Amniotic epithelial cell (primary cell): Measurements from ENCODE around the gene SGK2.
A peak's percentile ranks its signal among the peaks of the same experiment; 100 is the strongest.

Experiments used
- DNase-seq: peaks from one replicate; pipeline ENCODE4 v3.0.0-alpha.2; 2010; ENCODE audit warnings: low read depth

Gene SGK2

DNA sequence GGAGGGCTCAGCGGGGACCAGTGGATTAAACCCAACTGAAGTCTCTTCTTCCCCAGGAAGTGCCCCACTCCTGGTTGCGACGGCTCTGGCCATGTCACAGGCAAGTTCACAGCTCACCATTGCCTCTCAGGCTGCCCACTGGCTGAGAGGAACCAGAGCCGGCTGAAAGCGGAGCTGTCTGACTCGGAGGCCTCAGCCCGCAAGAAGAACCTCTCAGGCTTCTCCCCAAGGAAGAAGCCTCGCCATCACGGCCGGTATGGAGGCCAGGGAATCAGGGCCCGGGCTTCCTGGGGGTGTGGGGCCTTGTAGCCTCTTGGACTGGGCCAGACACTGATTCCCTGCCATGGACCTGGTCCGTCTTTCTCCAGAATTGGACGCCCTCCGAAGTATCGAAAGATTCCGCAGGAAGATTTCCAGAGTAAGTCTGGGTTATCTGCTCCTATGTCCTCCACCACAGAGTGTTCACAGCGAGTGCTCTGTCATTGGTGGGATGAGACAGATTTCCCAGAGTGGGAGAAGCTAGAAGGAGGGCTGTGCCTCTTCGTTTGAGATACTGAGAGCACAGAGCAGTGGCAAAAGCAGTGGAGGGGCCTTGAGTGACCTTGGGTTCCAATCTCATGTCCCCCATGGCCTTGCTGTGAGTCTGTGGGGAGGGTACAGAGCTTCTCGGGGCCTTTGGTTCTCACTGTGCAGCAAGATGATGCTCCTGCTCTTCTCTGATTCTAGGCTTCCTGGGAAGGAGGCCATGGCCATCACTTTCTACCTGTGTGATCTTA lies 22.6 kb upstream of the SGK2 start:
- no peak for DNase-seq

DNA sequence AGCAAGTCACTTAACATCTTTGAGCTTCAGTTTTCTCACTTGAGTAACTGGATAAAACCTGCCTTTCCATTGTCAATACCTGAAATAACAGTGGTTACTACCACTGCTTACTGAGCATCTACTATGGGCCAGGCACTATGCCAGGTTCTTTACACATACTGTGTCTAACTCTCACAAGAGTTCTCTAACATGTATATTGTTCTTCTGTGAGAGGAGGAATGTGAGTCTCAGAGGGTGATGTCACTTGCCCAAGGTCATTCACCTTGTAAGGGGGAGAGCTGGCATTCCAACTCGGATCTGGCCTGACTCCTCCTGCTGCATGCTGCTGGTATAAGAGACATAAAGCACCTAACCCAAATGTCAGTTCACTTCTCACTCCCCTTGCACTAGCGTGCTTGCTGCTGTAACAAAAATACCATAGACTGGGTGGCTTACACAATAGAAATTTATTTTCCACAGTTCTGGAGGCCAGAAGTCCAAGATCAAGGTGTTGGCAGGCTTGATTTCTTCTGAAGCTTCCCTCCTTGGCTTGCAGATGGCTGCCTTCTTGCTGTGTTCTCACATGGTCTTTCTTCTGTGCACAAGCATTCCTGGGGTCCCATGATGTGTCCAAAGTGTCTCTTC lies 21.9 kb upstream of the SGK2 start:
- DNase-seq, result peak; percentile 51

DNA sequence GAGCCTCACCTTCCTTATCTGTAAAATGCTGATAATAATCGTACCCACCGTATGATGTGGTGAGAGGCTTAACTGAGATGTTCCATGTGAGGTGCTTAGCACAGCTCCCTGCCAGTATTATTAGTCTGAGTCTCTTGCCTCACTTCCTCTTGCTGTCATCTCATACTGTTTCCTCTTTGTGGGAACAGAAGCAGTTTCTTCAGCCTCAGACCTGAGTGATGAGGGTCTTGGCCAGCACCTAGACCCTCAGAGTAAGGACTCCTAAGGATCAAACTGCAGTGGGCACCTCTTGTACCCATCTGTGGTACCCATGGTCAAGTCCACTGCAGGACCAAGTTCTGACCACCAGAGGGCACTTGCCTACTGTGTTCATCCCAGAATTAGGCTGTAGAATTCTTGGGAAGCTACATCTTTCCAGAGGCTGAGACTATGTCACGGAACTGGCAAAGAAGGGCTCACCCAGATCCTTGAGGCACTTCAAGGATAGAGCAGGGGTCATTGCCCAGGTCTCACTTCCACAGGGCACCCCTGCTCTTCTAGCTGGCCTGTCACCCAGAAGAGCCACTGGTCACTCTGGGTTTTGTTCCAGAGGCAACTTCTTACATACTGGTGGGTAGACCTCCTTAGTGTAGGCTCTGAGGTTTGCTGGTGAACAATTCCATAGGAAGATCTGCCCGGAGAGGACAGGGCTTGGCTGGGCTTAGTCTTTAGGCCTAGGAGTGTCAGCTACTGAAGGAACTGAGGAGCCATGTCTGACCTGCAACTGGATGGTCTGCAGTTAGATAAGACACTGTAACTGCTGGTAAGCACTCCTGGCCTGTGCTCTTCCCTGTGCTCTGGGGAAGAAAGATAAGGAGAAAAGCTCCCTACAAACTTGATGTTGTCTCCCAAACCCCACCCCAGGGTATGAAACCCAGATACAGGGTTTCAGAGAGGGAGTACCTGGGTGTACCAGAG lies 20.6 kb upstream of the SGK2 start:
- DNase-seq, result peak; percentile 55

- no peak for DNase-seq
Observed at GRCh38 chr20:43538878-43539700, 19.7 kb upstream of the SGK2 start.

DNA sequence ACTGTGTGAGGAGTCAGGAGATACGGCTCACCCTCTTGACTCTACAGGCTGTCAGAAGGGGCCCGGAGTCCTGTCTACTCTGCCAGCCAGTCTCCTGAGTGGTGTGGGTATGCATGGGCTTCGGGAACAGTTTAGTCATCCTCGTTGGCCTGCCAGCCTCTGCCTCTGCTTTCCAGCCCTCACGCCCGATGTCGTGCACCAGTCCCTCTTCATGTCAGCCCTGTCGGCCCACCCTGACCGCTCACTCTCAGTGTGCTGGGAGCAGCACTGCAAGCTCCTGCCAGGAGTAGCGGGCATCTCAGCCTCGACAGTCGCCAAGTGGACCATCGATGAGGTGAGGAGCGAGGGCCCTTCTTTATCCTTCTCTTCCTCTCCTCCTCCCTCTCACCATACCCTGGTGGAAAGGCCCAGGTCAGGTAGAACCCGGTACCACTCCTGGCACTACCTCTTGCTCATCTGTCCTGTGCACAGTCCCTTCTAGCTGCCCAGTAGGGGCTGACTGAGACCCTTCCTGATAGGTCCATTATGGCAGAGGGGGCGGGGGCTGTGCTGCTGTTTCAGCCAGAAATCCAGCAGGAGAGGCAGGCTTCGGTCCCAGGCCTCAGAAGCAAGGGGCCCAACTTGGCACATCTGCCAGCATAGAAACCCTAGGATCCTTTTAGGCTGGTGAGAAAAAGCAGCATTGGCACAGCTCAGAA lies 18.7 kb upstream of the SGK2 start:
- DNase-seq, result no peak

- no peak for DNase-seq
Observed at GRCh38 chr20:43540673-43541060, 18.2 kb upstream of the SGK2 start.

- peak; percentile 54 for DNase-seq
Observed at GRCh38 chr20:43541214-43541613, 17.6 kb upstream of the SGK2 start.

GRCh38 chr20:43542161-43542560 lies 16.7 kb upstream of the SGK2 start:
- no peak for DNase-seq

DNA sequence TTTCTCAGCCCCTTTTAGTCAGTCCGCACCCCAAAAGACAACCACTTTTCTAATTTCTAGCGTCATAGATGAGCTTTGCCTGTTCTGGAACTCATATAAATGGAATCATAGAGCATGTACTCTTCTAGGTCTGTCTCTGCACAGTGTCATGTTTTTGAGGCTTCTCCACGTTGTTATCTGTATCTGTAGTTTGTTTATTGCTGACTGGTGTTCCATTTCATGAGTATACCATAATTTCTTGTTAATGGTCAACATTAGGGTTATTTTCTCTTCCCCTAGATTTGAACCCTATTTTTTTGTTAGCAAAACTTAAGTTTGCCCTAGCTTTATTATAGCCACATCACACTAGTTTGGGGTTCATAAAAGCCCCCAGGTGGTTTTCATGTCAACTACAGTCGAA lies 16.2 kb upstream of the SGK2 start:
- DNase-seq, result no peak

- no peak for DNase-seq
Observed at GRCh38 chr20:43543138-43543537, 15.7 kb upstream of the SGK2 start.

DNA sequence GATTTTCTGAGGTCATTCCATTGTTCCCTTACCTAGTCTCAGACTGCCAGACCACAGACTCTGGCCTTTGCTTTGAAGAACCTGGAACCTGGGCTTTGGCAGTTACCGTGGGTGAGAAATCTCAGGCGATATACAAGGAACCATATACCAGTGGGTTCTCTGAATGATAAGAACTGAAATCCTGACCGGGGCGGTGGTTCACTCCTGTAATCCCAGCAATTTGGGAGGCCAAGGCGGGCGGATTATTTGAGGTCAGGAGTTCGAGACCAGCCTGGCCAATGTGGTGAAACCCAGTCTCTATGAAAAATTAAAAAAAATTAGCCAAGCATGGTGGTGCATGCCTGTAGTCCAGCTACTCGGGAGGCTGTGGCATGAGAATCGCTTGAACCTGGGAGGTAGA lies 14.3 kb upstream of the SGK2 start:
- DNase-seq, result no peak

DNA sequence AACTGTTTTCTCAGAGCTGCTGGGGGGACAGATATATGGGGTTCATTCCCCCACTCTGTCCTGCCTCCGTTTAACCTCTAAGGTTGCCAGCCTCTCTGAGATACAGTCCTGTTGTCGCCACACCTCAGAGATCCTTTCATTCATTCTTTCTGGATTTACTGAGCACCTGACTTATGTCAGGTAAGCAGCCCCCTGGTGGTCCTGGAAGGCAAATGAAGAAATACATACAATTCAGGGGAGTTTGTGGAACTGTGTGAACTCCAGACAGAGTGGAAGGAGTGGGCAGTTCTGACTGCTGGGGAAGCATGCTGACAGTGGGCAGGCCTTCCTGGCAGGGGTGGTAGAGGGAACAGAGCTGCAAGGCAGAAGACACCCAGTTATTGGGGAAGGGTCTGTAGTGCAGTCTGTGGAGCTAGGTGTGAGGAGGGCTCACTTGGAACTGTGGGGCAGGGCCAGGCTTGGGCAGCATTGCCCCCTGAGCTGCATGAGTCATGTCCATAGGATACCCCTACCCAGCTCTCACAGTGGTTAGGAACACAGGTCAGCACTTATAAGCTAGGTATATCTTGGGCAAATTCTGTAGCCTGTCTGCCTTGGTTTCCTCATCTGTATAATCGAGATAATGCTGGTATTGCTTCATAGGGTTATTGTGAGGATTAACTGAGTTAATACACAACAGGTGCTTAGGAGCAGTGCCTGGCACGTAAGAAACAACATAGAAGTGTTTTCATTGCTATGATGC lies 12.8 kb upstream of the SGK2 start:
- no peak for DNase-seq

GRCh38 chr20:43548273-43548880 lies 10.4 kb upstream of the SGK2 start:
- DNase-seq, result no peak

- no peak for DNase-seq
Observed at GRCh38 chr20:43549416-43550065, 9.3 kb upstream of the SGK2 start.

DNA sequence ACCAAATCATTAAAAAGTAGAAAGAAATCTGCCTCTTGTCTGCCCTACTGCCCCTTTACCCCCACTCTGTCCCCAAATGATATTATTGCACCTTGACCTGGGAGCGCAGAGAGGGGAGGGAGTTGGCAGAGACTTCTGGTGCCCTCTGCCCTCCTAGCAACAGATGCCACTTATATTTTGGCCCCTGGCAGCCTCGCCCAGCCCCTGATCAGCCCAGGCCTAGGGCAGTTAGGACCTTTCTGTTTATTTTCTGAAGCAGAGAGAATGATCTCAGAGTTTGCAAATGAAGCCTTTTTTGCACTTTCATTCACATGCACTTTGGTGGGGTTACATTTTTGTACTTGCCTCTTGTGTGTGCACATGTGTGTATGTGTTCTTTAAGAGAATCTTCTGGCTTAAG lies 8.4 kb upstream of the SGK2 start:
- DNase-seq, result no peak

- DNase-seq, result no peak
Observed at GRCh38 chr20:43554369-43554768, 4.5 kb upstream of the SGK2 start.

- DNase-seq, result no peak
Observed at GRCh38 chr20:43559147-43559987, 540 bp downstream of the SGK2 start.

GRCh38 chr20:43560974-43561373 lies 2.1 kb downstream of the SGK2 start:
- DNase-seq, result no peak

GRCh38 chr20:43563429-43563828 lies 4.6 kb downstream of the SGK2 start:
- no peak for DNase-seq
